IPS DF 6.9 (cell line): Measurements from ENCODE around the gene FKBP15.
A peak's percentile ranks its signal among the peaks of the same experiment; 100 is the strongest.

Experiments used
- DNase-seq: peaks from one replicate; pipeline ENCODE4 v3.0.0-alpha.2; 2013; ENCODE audit warnings: low read depth, low spot score
- H3K27ac ChIP-seq: one replicate; pipeline ENCODE4 v1.5.1; 2013; ENCODE audit warnings: low read length, control low read depth
- H3K27me3 ChIP-seq: 2 replicates; pipeline ENCODE4 v1.6.1; 2013; ENCODE audit warnings: mild to moderate bottlenecking, low read length; ENCODE audit not compliant: control insufficient read depth, insufficient read depth
- H3K36me3 ChIP-seq: 2 replicates; pipeline ENCODE4 v1.6.1; 2013; ENCODE audit warnings: low read length; ENCODE audit not compliant: control insufficient read depth, insufficient read depth
- H3K4me1 ChIP-seq: 2 replicates; pipeline ENCODE4 v1.6.1; 2013; ENCODE audit warnings: low read length; ENCODE audit not compliant: control insufficient read depth, insufficient read depth
- H3K4me3 ChIP-seq: 2 replicates; pipeline ENCODE4 v1.5.1; 2013; ENCODE audit warnings: mild to moderate bottlenecking, low read length
- H3K9me3 ChIP-seq: 2 replicates; pipeline ENCODE4 v1.6.1; 2013; ENCODE audit warnings: low read length, inconsistent platforms; ENCODE audit not compliant: control insufficient read depth, insufficient read depth
- WGBS: extraction: QIAGEN DNeasy Blood & Tissue Kit; methylation state at CpG from one replicate; pipeline ENCODE4 v1.1.7; 2013; ENCODE audit warnings: mixed read lengths, missing lambda C conversion rate; ENCODE audit not compliant: insufficient read length, insufficient coverage; 5-methylcytosine and 5-hydroxymethylcytosine counted together

Gene FKBP15

DNA sequence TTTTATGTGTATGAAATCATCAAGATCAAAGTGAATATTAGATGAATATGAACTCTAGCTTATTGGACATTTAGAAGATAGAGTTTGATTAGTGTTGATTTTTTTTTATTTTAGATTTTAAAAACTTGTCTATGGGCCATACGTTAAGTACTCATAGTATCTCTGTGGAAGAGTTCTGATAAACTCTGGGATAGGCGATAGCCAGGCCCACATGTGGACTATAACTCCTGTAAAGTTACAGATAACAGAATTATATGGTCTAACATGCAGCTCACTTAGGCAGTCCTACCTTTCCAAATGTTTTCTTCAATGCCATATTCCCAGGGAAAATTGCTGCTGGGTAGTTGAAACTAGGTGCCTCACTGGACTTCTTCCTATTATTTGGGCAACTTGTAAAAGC, 10.6 kb upstream of the FKBP15 start:
- no peak overlapping the region for H3K27ac ChIP-seq
- H3K9me3 ChIP-seq: no peaks in the 10 kb centered on the region
- 100% methylated on average over 1 of the region's 2 CpGs for WGBS
- no peak for DNase-seq
- H3K27me3 ChIP-seq: no peaks in the 10 kb centered on the region
- H3K4me3 ChIP-seq: no peak overlapping the region
- H3K4me1 ChIP-seq: no peaks in the 10 kb centered on the region
- no peaks in the 10 kb centered on the region for H3K36me3 ChIP-seq

DNA sequence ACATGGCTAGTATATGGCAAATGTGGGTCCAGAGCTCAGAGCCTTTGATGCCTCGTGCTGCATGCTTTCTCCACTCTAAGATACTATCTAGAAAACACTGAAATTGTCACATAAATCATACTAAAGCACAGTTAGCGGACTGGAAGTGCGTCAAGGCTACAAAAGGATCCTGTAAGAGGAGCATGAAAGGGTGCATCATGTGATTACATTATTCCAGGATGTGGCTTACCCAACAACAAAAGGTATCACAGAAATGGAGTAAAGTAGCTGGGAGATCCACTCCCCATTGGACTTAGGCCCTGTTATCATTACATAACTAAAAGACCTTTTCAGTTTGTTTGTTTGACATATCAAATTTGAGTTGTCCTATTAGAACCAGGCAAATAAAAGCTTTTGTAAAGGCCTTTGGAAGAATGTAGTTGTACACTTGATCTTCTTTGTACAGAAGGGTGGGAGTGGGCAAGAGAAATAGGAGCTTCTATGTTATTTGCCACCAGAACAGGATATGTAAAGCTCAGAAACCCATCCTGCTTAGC, 7.1 kb upstream of the FKBP15 start:
- Histone ChIP-seq H3K4me1 (no peaks in the 10 kb centered on the region), H3K27ac (no peak overlapping the region), H3K4me3 (no peak overlapping the region), H3K27me3 (no peaks in the 10 kb centered on the region), H3K36me3 (no peaks in the 10 kb centered on the region), H3K9me3 (no peaks in the 10 kb centered on the region)
- WGBS: no CpG with 5 or more reads among the region's 3 CpGs
- no peak for DNase-seq

DNA sequence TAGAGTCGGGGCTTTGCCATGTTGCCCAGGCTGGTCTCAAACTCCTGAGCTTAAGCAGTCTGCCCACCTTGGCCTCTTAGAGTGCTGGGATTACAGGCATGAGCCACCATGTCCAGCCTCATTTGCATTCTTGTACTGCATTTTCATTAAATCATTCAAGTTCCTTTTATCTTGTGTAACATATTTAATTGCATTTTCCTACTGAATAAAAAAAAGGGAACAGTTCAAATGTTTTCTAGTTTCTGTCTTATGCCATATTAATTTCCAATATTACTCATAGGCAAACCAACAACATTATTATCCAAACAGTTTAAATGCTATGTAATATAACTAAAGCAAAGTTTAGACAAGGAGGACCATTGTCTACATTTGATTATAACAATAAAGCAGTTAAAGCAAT, 6.4 kb upstream of the FKBP15 start:
- H3K36me3 ChIP-seq: no peaks in the 10 kb centered on the region
- WGBS: no CpG with 5 or more reads among the region's 1 CpG
- no peak overlapping the region for H3K4me3 ChIP-seq
- no peaks in the 10 kb centered on the region for H3K9me3 ChIP-seq
- H3K27ac ChIP-seq: no peak overlapping the region
- H3K4me1 ChIP-seq: peaks cover under 1% of the 10 kb centered on the region; the same call in 1 of the 2 replicates
- H3K27me3 ChIP-seq: no peaks in the 10 kb centered on the region
- no peak for DNase-seq

DNA sequence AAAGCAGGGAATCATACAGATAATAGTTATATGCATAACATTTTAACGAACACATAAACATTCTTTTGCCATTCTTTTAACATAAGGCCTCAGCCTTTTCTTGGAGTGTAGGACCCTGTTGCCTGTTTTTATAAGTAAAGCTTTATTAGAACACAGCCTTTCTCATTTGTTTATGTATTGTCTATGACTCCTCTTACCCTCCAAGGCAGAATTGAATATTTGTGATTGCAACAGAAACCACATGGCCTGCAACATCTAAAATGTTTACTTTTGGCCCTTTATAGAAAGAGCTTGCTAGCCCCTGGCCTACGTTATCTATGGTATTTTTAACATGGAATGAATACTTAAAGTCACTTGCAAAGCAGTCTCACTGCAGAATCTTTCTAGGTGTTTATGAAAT, 2.9 kb upstream of the FKBP15 start:
- Histone ChIP-seq H3K27ac (no peak overlapping the region), H3K36me3 (no peaks in the 10 kb centered on the region), H3K4me1 (peaks cover 2% of the 10 kb centered on the region; the same call in 1 of the 2 replicates), H3K27me3 (no peaks in the 10 kb centered on the region), H3K4me3 (no peak overlapping the region), H3K9me3 (no peaks in the 10 kb centered on the region)
- no peak for DNase-seq
- WGBS: no CpG with 5 or more reads among the region's 2 CpGs

DNA sequence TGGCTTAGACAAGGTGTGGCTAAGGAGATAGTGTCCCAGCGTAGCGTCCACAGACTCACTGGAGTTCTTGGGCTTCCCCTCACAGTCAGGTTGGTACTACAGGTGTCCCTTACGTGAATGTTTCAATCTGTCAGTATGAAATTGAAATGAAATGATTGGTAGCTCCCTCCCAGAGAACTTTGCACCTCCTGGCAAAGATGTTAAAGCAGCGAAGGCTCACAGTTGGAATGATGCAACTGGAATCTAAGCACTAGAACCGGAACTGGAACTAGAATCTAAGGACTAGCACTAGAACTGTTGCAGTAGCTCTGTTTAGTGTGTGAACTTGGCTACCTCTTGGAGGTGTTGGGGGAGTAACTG, 1.4 kb upstream of the FKBP15 start:
- Histone ChIP-seq H3K27me3 (no peaks in the 10 kb centered on the region), H3K27ac (no peak overlapping the region), H3K4me3 (peak overlapping the region; percentile 91; the same call in 1 of the 2 replicates), H3K36me3 (no peaks in the 10 kb centered on the region), H3K9me3 (no peaks in the 10 kb centered on the region), H3K4me1 (peaks cover 2% of the 10 kb centered on the region; the same call in 1 of the 2 replicates)
- DNase-seq: no peak
- whole genome bisulfite sequencing: no CpG with 5 or more reads among the region's 5 CpGs

DNA sequence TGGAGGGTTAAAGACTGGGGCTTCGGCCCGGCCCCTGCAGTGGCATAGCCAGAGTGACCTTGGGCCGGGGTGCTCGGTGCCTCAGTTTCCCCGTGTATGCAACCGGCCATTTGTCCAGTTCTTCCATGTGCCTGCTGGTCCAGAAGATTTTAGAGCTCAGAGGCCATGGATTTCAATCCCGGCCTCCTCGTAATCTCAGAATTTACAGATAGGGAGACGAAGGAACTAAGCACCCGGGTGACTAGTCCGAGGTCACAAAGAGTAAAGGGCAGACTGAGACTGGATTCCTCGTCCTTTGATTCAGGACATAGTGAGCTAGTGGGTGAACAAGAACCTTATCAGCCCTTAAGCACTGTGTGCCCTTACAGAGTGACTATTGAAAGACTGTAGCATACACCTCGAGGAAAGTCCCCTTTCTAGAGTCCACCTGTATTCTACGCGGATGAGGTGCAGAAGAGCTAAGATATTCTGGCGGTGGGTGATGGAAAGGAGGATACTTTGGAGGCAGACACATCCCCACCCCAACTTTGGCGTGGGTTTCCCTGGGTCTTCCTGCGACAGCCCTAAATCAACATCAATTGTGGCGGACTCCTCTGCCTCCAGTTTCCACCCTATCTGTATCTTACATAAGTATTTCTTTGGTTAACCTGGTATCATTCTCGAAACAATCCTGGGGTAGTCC, 864 bp upstream of the FKBP15 start:
- WGBS: no CpG with 5 or more reads among the region's 20 CpGs
- no peaks in the 10 kb centered on the region for H3K27me3 ChIP-seq
- H3K27ac ChIP-seq: no peak overlapping the region
- H3K4me1 ChIP-seq: peaks cover 2% of the 10 kb centered on the region; the same call in 1 of the 2 replicates
- peak overlapping the region; percentile 91 for H3K4me3 ChIP-seq
- H3K9me3 ChIP-seq: no peaks in the 10 kb centered on the region
- H3K36me3 ChIP-seq: no peaks in the 10 kb centered on the region
- DNase-seq: no peak

DNA sequence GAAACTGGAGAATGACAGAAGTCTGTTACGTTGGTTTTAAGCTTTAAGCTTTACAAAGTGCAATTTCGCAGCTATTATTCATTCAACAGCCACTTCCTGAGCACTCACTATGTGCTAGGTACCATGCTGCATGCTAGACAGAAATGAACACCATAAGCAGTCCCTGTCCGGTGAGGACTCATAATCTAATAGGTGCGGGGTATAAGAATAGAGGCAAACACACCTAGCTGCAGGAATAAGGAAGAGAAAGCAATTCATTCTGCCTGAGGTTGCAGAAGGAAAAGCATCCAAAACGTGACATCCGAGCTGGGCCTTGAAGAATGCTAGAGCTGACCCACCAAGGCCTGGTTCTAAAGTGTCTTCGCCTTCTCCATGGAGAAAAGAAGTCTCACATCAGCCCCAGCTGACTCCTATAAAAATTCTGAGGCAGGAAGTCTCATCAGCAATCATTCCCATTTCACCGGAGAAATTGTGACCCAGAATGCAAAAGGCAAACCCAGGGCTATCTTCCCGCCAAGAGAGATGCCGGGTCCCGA, 542 bp downstream of the FKBP15 start:
- no peaks in the 10 kb centered on the region for H3K9me3 ChIP-seq
- H3K27ac ChIP-seq: no peak overlapping the region
- H3K4me3 ChIP-seq: peak overlapping the region; percentile 57; the same call in 1 of the 2 replicates
- no peak for DNase-seq
- H3K27me3 ChIP-seq: no peaks in the 10 kb centered on the region
- H3K4me1 ChIP-seq: peaks cover 2% of the 10 kb centered on the region; the same call in 1 of the 2 replicates
- no peaks in the 10 kb centered on the region for H3K36me3 ChIP-seq
- WGBS: no CpG with 5 or more reads among the region's 11 CpGs

DNA sequence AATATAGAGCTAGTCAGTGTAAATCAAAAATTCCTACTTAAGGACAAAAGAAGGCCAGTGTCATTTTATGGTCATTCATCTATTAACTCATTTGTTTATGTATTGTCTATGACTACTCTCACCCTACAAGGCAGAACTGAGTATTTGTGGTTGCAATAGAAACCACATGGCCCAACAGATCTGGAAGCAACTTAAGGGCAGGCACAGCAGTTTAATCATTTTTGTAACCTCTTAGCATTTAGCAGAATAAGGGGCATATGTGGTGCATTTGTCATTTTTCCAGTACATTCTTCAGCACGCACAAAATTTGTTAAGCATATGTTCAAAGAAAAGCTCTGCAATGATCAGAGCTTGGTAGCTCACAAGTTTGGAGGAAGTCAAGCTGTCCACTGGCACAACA, 1.1 kb downstream of the FKBP15 start:
- H3K4me3 ChIP-seq: no peak overlapping the region
- no peak overlapping the region for H3K27ac ChIP-seq
- no peak for DNase-seq
- H3K27me3 ChIP-seq: no peaks in the 10 kb centered on the region
- H3K9me3 ChIP-seq: no peaks in the 10 kb centered on the region
- WGBS: no CpG with 5 or more reads among the region's 1 CpG
- H3K4me1 ChIP-seq: peaks cover 2% of the 10 kb centered on the region; the same call in 1 of the 2 replicates
- H3K36me3 ChIP-seq: no peaks in the 10 kb centered on the region

DNA sequence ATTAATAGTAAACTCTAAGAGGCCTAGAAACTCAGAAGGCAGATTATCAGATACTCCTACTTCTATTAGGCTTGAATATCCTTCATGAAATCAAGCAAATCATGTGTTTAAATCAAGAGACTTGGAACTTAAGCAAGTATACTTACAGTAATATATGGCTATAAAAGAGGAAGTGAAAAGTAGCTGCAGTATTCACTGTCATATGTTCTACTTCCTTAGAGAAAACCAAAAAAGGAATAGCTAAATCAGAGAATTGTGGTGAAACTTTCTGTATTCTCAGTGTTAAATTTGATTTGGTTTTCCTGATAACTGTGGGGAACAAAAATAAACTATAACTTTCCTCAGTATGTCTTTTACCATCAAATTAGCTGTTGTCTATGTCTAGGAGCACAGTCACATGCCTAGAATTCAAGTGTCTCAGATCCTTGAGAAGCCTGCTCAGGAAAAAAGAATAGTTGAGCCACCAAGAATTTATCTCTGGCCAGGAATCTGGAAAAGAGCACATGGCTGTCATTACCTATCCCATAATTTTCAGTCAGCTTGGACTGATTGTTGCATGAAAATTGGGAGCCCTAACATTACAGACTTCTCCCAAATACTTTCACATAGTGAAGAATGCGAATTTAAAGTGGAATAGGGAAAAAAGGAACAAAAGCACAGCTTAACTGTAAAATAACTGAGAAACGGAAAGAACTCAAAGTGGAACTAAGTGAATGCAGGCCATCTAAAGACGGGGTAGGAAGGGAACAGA, 1.7 kb downstream of the FKBP15 start:
- Histone ChIP-seq H3K27ac (no peak overlapping the region), H3K36me3 (no peaks in the 10 kb centered on the region), H3K4me1 (peaks cover 2% of the 10 kb centered on the region; the same call in 1 of the 2 replicates), H3K9me3 (no peaks in the 10 kb centered on the region), H3K4me3 (no peak overlapping the region), H3K27me3 (no peaks in the 10 kb centered on the region)
- WGBS: no CpG with 5 or more reads among the region's 3 CpGs
- no peak for DNase-seq

DNA sequence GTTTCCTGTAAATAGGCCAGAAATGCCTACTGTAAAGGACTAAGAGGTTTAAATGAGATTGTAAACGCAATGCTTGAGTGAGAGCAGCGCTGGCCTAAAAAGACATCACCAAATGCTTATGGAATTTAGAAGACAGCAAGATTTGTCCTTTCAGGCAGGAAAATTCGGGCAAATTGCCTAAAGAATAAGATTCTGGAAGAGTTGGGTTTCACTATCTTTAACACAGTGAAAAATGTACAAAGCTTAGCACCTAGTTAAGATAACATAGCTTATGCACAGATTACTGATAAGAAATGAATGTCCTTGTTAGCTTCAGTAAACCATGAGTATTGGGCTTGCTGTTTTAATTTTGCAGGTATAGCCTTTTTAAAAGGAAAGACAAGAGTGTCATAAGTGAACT, 4.7 kb downstream of the FKBP15 start:
- no peak overlapping the region for H3K4me3 ChIP-seq
- no peaks in the 10 kb centered on the region for H3K9me3 ChIP-seq
- no CpG with 5 or more reads among the region's 3 CpGs for WGBS
- DNase-seq: no peak
- H3K4me1 ChIP-seq: no peaks in the 10 kb centered on the region; the same call in 1 of the 2 replicates
- no peaks in the 10 kb centered on the region for H3K36me3 ChIP-seq
- no peak overlapping the region for H3K27ac ChIP-seq
- no peaks in the 10 kb centered on the region for H3K27me3 ChIP-seq
